WTC11 (cell line): ENCODE measurements around the gene FAM9C. TPM values are rescaled to one million over a fixed set of nuclear protein-coding genes. Genes with fewer than 3 reads are reported as not detected.

Experiments used
- ATAC-seq: fragments of 200-7000 bp; cut with Tn5 transposase; 2 replicates; pipeline ENCODE4 v1.10.0; 2021; ENCODE audit warnings: mild to moderate bottlenecking, moderate library complexity
- CTCF ChIA-PET: fragments of 300-600 bp; sonication (Branson Sonifier 250); formaldehyde crosslinking; loops from one replicate; lab custom pipeline; 2021; ENCODE audit warnings: antibody characterized with exemption; lab: Charles Lee
- POLR2A ChIA-PET: fragments of 350-600 bp; sonication (Branson Sonifier 250); formaldehyde crosslinking; loops from one replicate; lab custom pipeline; 2021; ENCODE audit warnings: antibody characterized with exemption; lab: Charles Lee
- DNase-seq: peaks from one replicate; pipeline ENCODE4 v3.0.0; 2021; ENCODE audit warnings: low spot score
- H3K27ac Mint-ChIP-seq: 2 replicates; pipeline ENCODE4 v1.8.0; 2021; ENCODE audit warnings: mixed read lengths
- H3K27me3 Mint-ChIP-seq: 2 replicates; pipeline ENCODE4 v1.8.0; 2021; ENCODE audit warnings: low read depth, mild to moderate bottlenecking, moderate library complexity, mixed read lengths
- H3K36me3 Mint-ChIP-seq: 2 replicates; pipeline ENCODE4 v1.8.0; 2021; ENCODE audit warnings: mixed read lengths
- H3K4me1 Mint-ChIP-seq: 2 replicates; pipeline ENCODE4 v1.8.0; 2022; ENCODE audit warnings: mixed read lengths
- H3K4me3 Mint-ChIP-seq: 2 replicates; pipeline ENCODE4 v1.8.0; 2021; ENCODE audit warnings: mild to moderate bottlenecking, moderate library complexity, mixed read lengths
- H3K9me3 Mint-ChIP-seq: 2 replicates; pipeline ENCODE4 v1.8.0; 2021; ENCODE audit warnings: mixed read lengths
- AR ChIP-seq: fragments of 250-450 bp; sonication (Bioruptor Pico); IDR thresholded peaks from 2 replicates; pipeline ENCODE4 v1.9.0; 2021; ENCODE audit warnings: mild to moderate bottlenecking
- ATF1 ChIP-seq: sonication (generic); formaldehyde crosslinking; IDR thresholded peaks from 2 replicates; pipeline ENCODE4 v1.8.1; 2023; ENCODE audit warnings: mild to moderate bottlenecking, moderate library complexity, missing genetic modification reagents
- ATF3 ChIP-seq: sonication (generic); formaldehyde crosslinking; conservative IDR thresholded peaks from 2 replicates; pipeline ENCODE4 v1.8.1; 2022; ENCODE audit warnings: mild to moderate bottlenecking, missing genetic modification reagents
- ATF6 ChIP-seq: sonication (generic); formaldehyde crosslinking; IDR thresholded peaks from 2 replicates; pipeline ENCODE4 v1.8.1; 2023; ENCODE audit warnings: mild to moderate bottlenecking, missing genetic modification reagents
- CREM ChIP-seq: sonication (generic); formaldehyde crosslinking; IDR thresholded peaks from 2 replicates; pipeline ENCODE4 v1.8.1; 2022; ENCODE audit warnings: mild to moderate bottlenecking, missing genetic modification reagents, moderate library complexity
- EMX1 ChIP-seq: fragments of 250-450 bp; sonication (Bioruptor Pico); IDR thresholded peaks from 2 replicates; pipeline ENCODE4 v1.8.0; 2021; ENCODE audit warnings: mild to moderate bottlenecking
- FOXK1 ChIP-seq: sonication (generic); formaldehyde crosslinking; IDR thresholded peaks from 2 replicates; pipeline ENCODE4 v1.8.0; 2022; ENCODE audit warnings: mild to moderate bottlenecking, moderate library complexity, missing genetic modification reagents
- GABPB1 ChIP-seq: sonication (generic); formaldehyde crosslinking; IDR thresholded peaks from 2 replicates; pipeline ENCODE4 v1.8.1; 2023; ENCODE audit warnings: mild to moderate bottlenecking, missing genetic modification reagents
- HMGA2 ChIP-seq: fragments of 250-450 bp; sonication (Bioruptor Pico); IDR thresholded peaks from 2 replicates; pipeline ENCODE4 v1.4.0; 2021; ENCODE audit warnings: mild to moderate bottlenecking, moderate library complexity
- JAZF1 ChIP-seq: fragments of 250-450 bp; sonication (Bioruptor Pico); IDR thresholded peaks from 2 replicates; pipeline ENCODE4 v1.9.0; 2021; ENCODE audit warnings: moderate library complexity, mild to moderate bottlenecking, inconsistent platforms
- MYBL2 ChIP-seq: sonication (generic); formaldehyde crosslinking; IDR thresholded peaks from 2 replicates; pipeline ENCODE4 v1.8.1; 2023; ENCODE audit warnings: mild to moderate bottlenecking, moderate library complexity, missing genetic modification reagents
- NR2C2 ChIP-seq: sonication (generic); formaldehyde crosslinking; IDR thresholded peaks from 2 replicates; pipeline ENCODE4 v1.8.0; 2022; ENCODE audit warnings: mild to moderate bottlenecking, missing genetic modification reagents
- PREB ChIP-seq: sonication (generic); formaldehyde crosslinking; IDR thresholded peaks from 2 replicates; pipeline ENCODE4 v1.8.1; 2022; ENCODE audit warnings: mild to moderate bottlenecking, missing genetic modification reagents, moderate library complexity, borderline replicate concordance
- PRRX2 ChIP-seq: fragments of 250-450 bp; sonication (Bioruptor Pico); IDR thresholded peaks from 2 replicates; pipeline ENCODE4 v1.8.0; 2021; ENCODE audit warnings: mild to moderate bottlenecking
- SOX15 ChIP-seq: fragments of 250-450 bp; sonication (Bioruptor Pico); IDR thresholded peaks from 2 replicates; pipeline ENCODE4 v1.9.0; 2021; ENCODE audit warnings: mild to moderate bottlenecking
- USF1 ChIP-seq: sonication (generic); formaldehyde crosslinking; IDR thresholded peaks from 2 replicates; pipeline ENCODE4 v1.8.0; 2022; ENCODE audit warnings: mild to moderate bottlenecking, missing genetic modification reagents
- ZBTB43 ChIP-seq: sonication (generic); formaldehyde crosslinking; IDR thresholded peaks from 2 replicates; pipeline ENCODE4 v1.8.1; 2023; ENCODE audit warnings: mild to moderate bottlenecking, missing genetic modification reagents
- ZMAT4 ChIP-seq: fragments of 250-450 bp; sonication (Bioruptor Pico); IDR thresholded peaks from 2 replicates; pipeline ENCODE4 v1.9.0; 2021; ENCODE audit warnings: mild to moderate bottlenecking
- ZNF121 ChIP-seq: sonication (generic); formaldehyde crosslinking; IDR thresholded peaks from 2 replicates; pipeline ENCODE4 v1.8.0; 2023; ENCODE audit warnings: missing genetic modification reagents
- ZNF532 ChIP-seq: fragments of 250-450 bp; sonication (Bioruptor Pico); IDR thresholded peaks from 2 replicates; pipeline ENCODE4 v1.9.0; 2021; ENCODE audit warnings: mild to moderate bottlenecking, borderline replicate concordance
- total RNA-seq: library from RNA; stranded (reverse); gene quantifications from 3 replicates; pipeline ENCODE4 v1.2.3, GENCODE V29; 2021

The FAM9C gene
- total RNA-seq, 1 experiment from 2014 or later, result 0.28 TPM

GRCh38 chrX:13023979-13024378 is 20.4 kb downstream of the FAM9C start (continued):
- TF ChIP-seq ZMAT4 (CRISPR knock-in tag) (no peak), CREM (CRISPR knock-in tag) (no peak), ATF6 (no peak), ZBTB43 (CRISPR knock-in tag) (no peak), ZNF532 (CRISPR knock-in tag) (no peak)
- TF ChIP-seq, all 79 proteins: peak for 0

- Mint-ChIP-seq H3K36me3 (no peaks in the 10 kb centered on the region), H3K9me3 (no peaks in the 10 kb centered on the region), H3K27me3 (no peaks in the 10 kb centered on the region), H3K4me3 (no peak overlapping the region), H3K4me1 (peaks cover 35% of the 10 kb centered on the region), H3K27ac (no peak overlapping the region)
- no peak for TF ChIP-seq GABPB1
- TF ChIP-seq MYBL2 (CRISPR knock-in tag), result no peak
- TF ChIP-seq PRRX2 (CRISPR knock-in tag), result no peak
- TF ChIP-seq ATF1 (CRISPR knock-in tag), result no peak
- TF ChIP-seq FOXK1 (CRISPR knock-in tag), result no peak
- TF ChIP-seq ATF3 (CRISPR knock-in tag), result no peak
- no peak for TF ChIP-seq JAZF1 (CRISPR knock-in tag)
- TF ChIP-seq EMX1 (CRISPR knock-in tag), result no peak
- TF ChIP-seq PREB (CRISPR knock-in tag), result no peak
- no peak for TF ChIP-seq USF1 (CRISPR knock-in tag)
- TF ChIP-seq AR (CRISPR knock-in tag), result no peak
- no peak for TF ChIP-seq SOX15
- no peak for TF ChIP-seq NR2C2
- no peak for TF ChIP-seq ZMAT4 (CRISPR knock-in tag)
- no peak for TF ChIP-seq HMGA2
- no peak for TF ChIP-seq ZNF121 (CRISPR knock-in tag)
- DNase-seq (no peak), ATAC-seq (no peak)
- POLR2A ChIA-PET, result no interaction called here
- CTCF ChIA-PET, result no interaction called here
Measured at GRCh38 chrX:13023567-13023966, 20.9 kb downstream of the FAM9C start.
